MCF 10A (cell line): ENCODE data around the gene DEDD2. TPM values are rescaled to one million over a fixed set of nuclear protein-coding genes. Genes with fewer than 3 reads are reported as not detected.

Source experiments
- BruUV-seq: library from RNA; stranded (reverse); fragments of 400-500 nt; replicated peaks from 2 replicates; lab custom pipeline; 2021; lab: Mats Ljungman, UMichigan
- CTCF ChIA-PET: fragments of 300-600 bp; sonication (Branson Sonifier 250); formaldehyde crosslinking; extraction: SDS; loops from one replicate; lab custom pipeline; 2021; ENCODE audit warnings: antibody characterized with exemption, inconsistent platforms; lab: Yijun Ruan, JAX
- POLR2A ChIA-PET: fragments of 300-600, 350-650 bp; sonication (Branson Sonifier 250); formaldehyde crosslinking; extraction: SDS; loops from one replicate; lab custom pipeline; 2020; ENCODE audit warnings: antibody characterized with exemption, inconsistent platforms; lab: Yijun Ruan, JAX
- DNase-seq: peaks from one replicate; pipeline ENCODE4 v3.0.0-alpha.2; 2018; ENCODE audit not compliant: unreplicated experiment
- H3K27ac Mint-ChIP-seq: one replicate; pipeline ENCODE4 v1.8.0; 2022; ENCODE audit warnings: mild to moderate bottlenecking, low read depth, mixed read lengths; ENCODE audit not compliant: unreplicated experiment
- H3K27me3 Mint-ChIP-seq: one replicate; pipeline ENCODE4 v1.8.0; 2022; ENCODE audit warnings: mixed read lengths; ENCODE audit not compliant: insufficient read depth, unreplicated experiment
- H3K36me3 Mint-ChIP-seq: one replicate; pipeline ENCODE4 v1.8.0; 2022; ENCODE audit warnings: mild to moderate bottlenecking, moderate library complexity, mixed read lengths; ENCODE audit not compliant: insufficient read depth, unreplicated experiment
- H3K4me1 Mint-ChIP-seq: one replicate; pipeline ENCODE4 v1.8.0; 2022; ENCODE audit warnings: mixed read lengths; ENCODE audit not compliant: insufficient read depth, unreplicated experiment
- H3K4me3 Mint-ChIP-seq: one replicate; pipeline ENCODE4 v1.8.0; 2022; ENCODE audit warnings: mild to moderate bottlenecking, moderate library complexity, mixed read lengths; ENCODE audit not compliant: unreplicated experiment
- H3K9me3 Mint-ChIP-seq: one replicate; pipeline ENCODE4 v1.8.0; 2022; ENCODE audit warnings: mixed read lengths; ENCODE audit not compliant: unreplicated experiment
- intact Hi-C: fragments of 100-400 bp; cut with micrococcal nuclease; formaldehyde crosslinking; loops from 2 replicates; pipeline ENCODE4 v1.14.1; 2022
- total RNA-seq: library from RNA; stranded (reverse); gene quantifications from 2 replicates; pipeline ENCODE4 v1.2.3, GENCODE V29; 2022
- TF ChIP-seq, protein P1 (sequence below): fragments of 200-600 bp; IDR thresholded peaks from one replicate; pipeline ENCODE4 v1.8.0; 2022; ENCODE audit warnings: antibody characterized with exemption, mild to moderate bottlenecking; ENCODE audit not compliant: unreplicated experiment

DEDD2 gene
- total RNA-seq, 1 experiment from 2014 or later = 28.5 TPM

DNA sequence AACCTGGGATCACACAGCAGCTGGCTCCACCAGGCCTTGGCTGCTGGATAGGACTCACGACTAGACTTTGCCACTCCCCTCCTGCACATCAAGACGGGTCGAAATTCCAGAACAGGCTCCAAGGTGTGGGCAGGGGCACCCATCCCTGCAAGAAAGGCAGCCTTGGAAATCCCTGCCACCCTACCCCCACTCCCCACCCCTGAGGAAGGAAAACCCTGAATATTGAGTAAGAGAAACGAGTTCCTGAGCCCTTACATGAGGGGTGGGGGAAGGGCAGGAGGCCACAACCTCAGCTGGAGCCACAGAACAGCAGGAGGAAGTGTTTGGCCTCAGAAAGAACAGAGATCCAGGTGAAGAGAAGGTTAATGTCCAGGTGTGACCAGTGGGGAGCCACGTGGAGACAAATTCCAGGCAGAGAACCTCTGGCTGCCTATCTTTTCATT is 20.1 kb downstream of the DEDD2 start:
- no TSS peak for BruUV-seq
- H3K36me3 Mint-ChIP-seq = peaks cover 46% of the 10 kb centered on the region
- ChIA-PET POLR2A (interaction anchor here (3.7 kb wide), 1 partner anchor 19 kb away, joined by 17 read pairs; the partner anchor contains the start of gene DEDD2), CTCF (interaction anchor here (0.6 to 1.2 kb wide), 4 partner anchors 12 to 396 kb away, joined by 3 to 5 read pairs (median 4); no protein-coding TSS in a partner anchor)
- intact Hi-C loops = no loop called here
- no peak overlapping the region for H3K4me3 Mint-ChIP-seq
- DNase-seq = peak; percentile 34
- TF ChIP-seq, protein P1, sequence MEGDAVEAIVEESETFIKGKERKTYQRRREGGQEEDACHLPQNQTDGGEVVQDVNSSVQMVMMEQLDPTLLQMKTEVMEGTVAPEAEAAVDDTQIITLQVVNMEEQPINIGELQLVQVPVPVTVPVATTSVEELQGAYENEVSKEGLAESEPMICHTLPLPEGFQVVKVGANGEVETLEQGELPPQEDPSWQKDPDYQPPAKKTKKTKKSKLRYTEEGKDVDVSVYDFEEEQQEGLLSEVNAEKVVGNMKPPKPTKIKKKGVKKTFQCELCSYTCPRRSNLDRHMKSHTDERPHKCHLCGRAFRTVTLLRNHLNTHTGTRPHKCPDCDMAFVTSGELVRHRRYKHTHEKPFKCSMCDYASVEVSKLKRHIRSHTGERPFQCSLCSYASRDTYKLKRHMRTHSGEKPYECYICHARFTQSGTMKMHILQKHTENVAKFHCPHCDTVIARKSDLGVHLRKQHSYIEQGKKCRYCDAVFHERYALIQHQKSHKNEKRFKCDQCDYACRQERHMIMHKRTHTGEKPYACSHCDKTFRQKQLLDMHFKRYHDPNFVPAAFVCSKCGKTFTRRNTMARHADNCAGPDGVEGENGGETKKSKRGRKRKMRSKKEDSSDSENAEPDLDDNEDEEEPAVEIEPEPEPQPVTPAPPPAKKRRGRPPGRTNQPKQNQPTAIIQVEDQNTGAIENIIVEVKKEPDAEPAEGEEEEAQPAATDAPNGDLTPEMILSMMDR = no peak
- H3K27me3 Mint-ChIP-seq = no peaks in the 10 kb centered on the region
- H3K27ac Mint-ChIP-seq = no peak overlapping the region
- peaks cover 11% of the 10 kb centered on the region for H3K9me3 Mint-ChIP-seq
- H3K4me1 Mint-ChIP-seq = peaks cover 30% of the 10 kb centered on the region

DNA sequence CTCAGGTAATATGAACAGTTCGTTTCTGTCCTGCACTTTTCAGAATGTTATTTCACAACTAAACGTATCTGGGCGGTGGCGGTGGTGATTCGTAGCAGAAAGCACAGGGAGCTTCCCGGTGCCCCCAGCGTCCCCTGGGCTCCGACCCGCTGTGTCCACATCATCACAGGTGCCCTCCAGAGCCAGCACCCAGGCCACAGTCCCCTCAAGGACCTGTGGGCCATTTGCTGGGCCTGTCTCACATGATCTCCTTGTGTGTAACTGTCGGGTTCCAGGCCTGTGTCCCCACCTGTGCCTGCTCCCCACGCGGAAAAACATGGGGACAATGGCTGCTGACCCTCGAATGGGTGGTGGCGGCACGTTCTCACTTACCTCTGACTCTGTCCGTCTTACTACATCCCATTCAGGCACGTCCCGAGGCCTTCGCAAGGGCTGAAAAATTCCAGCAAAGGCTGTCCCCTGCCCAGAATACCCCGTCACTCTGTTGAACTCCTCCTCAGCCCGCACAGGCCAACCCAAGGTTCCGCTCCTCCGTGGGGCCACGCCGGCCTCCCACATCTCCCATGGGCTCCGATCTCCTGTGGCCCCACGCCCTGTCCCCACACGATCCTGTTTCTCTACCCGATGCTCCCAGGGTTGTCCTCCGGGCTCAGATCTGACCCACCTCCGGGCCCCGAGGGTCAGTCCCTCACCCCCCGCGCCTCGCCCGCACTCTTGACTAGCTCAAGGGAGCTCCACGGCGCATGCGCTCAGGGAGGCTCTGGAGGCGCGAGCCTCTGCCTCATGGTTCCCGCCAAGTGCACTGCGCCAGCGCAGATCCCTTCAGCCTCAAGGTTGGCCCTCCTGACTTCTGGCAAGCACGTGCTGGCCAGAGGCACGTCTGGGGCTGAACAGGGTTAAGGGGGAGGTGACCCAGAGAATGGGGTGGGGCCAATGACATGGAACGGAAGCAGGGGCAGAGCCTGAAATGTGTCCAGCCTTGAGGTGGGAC is 21.2 kb downstream of the DEDD2 start:
- Mint-ChIP-seq H3K27ac (no peak overlapping the region), H3K4me1 (peaks cover 40% of the 10 kb centered on the region), H3K36me3 (peaks cover 37% of the 10 kb centered on the region), H3K27me3 (no peaks in the 10 kb centered on the region), H3K4me3 (no peak overlapping the region), H3K9me3 (peaks cover 11% of the 10 kb centered on the region)
- ChIA-PET CTCF (no interaction called here), POLR2A (no interaction called here)
- DNase-seq = no peak
- intact Hi-C loops = no loop called here
- BruUV-seq = no TSS peak
- TF ChIP-seq, protein P1 = no peak

DNA sequence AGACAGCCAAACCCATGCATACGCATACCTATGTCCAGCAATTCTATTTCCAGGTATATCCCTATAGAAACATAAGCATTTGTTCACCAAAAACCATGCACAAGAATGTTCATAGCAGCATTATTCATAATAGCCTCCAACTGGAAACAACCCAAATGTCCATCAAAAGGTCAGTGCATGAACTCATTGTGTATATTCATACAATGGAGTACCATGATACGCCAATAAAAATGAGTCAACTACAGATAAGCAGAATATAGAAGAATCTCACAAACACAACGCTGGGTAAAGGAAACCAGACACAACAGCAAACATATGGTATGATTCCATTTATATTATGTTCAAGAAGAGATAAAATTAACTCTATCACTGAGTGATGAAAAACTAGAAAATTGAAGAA is 23.8 kb downstream of the DEDD2 start:
- ChIA-PET POLR2A (interaction anchor here (1.1 kb wide), 1 partner anchor 26 kb away, joined by 3 read pairs; the partner anchor contains the start of gene ZNF526), CTCF (no interaction called here)
- H3K9me3 Mint-ChIP-seq = peaks cover 11% of the 10 kb centered on the region
- DNase-seq = no peak
- intact Hi-C loops = no loop called here
- H3K4me3 Mint-ChIP-seq = no peak overlapping the region
- peaks cover 29% of the 10 kb centered on the region for H3K36me3 Mint-ChIP-seq
- no TSS peak for BruUV-seq
- peaks cover 34% of the 10 kb centered on the region for H3K4me1 Mint-ChIP-seq
- no peaks in the 10 kb centered on the region for H3K27me3 Mint-ChIP-seq
- TF ChIP-seq, protein P1 = no peak
- no peak overlapping the region for H3K27ac Mint-ChIP-seq

DNA sequence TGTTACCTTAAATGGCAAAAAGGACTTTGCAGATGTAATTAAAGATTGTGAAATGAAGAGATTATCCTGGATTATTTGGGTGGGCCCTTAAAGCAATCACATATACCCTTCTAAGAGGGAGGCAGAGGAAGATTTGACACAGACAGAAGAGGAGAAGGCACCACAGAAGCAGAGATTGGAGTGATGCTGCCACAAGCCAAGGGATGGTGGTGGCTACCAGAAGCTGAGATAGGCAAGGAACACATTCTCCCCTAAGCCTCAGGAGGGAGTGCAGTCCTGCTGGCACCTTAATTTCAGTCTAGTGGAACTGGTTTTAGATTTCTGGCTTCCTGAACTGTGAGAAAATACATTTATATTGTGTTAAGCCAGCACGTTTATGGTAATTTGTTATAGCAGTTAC is 24.2 kb downstream of the DEDD2 start:
- DNase-seq = no peak
- CTCF ChIA-PET = no interaction called here
- Mint-ChIP-seq H3K27me3 (no peaks in the 10 kb centered on the region), H3K9me3 (peaks cover 11% of the 10 kb centered on the region), H3K36me3 (peaks cover 25% of the 10 kb centered on the region), H3K4me1 (peaks cover 31% of the 10 kb centered on the region), H3K4me3 (no peak overlapping the region), H3K27ac (no peak overlapping the region)
- intact Hi-C loops = no loop called here
- TF ChIP-seq, protein P1 = no peak
- POLR2A ChIA-PET = interaction anchor here (1.1 kb wide), 1 partner anchor 26 kb away, joined by 3 read pairs; the partner anchor contains the start of gene ZNF526
- no TSS peak for BruUV-seq
